HFF-Myc (cell line): ENCODE measurements around the gene RGSL1.

ENCODE experiments used
- DNase-seq: peaks from one replicate; pipeline ENCODE4 v3.0.0-alpha.2; 2011; ENCODE audit warnings: low read depth; ENCODE audit errors: extremely low read depth
- H3K4me3 ChIP-seq: replicated peaks from 2 replicates; pipeline ENCODE4 v1.5.1; 2011; ENCODE audit warnings: low read depth, mild to moderate bottlenecking, control low read depth, low read length
- CTCF ChIP-seq: IDR thresholded peaks from 2 replicates; pipeline ENCODE4 v1.5.1; 2012; ENCODE audit warnings: mild to moderate bottlenecking, low read depth, low read length, control low read depth; ENCODE audit errors: missing control alignments

RGSL1 gene

DNA sequence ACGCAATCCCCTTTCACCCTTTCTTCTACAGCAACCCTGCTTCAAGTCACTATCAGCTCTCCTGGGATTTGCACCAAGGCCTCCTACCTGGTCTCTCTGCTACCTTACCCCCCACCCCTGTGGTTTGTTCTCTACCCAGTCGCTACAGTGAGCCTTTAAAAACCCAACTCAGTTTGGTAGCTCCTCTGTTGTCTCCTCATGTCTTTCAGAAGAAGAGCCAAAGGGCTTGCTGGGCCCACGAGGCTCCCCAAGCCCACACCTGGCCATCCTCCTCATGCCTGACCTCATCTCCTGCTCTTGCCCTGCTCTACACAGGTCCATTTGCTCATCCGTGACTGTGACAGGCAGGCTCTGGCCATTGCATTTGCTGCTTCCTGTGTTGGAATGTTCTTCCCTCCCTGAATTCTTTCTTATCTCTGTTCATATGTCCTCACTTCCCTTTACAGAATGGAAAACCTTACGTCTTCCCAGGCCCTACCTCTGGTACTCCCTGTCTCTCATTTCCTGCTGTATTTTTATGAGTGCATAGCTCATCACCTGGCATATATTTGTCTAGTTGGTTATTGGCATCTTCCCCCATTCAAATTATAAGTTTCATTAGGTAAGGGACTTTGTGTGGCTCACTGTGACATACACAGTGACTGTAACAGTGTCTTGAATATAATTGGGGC is 150.9 kb downstream of the RGSL1 start:
- TF ChIP-seq CTCF: no peak
- H3K4me3 ChIP-seq: peak overlapping the region; percentile 78
- DNase-seq: no peak

- peak overlapping the region; percentile 78 for H3K4me3 ChIP-seq
- peak; percentile 67 for DNase-seq
- peak; percentile 66 for TF ChIP-seq CTCF
These were observed 151.5 kb downstream of the RGSL1 start for GRCh38 chr1:182601416-182601786.

DNA sequence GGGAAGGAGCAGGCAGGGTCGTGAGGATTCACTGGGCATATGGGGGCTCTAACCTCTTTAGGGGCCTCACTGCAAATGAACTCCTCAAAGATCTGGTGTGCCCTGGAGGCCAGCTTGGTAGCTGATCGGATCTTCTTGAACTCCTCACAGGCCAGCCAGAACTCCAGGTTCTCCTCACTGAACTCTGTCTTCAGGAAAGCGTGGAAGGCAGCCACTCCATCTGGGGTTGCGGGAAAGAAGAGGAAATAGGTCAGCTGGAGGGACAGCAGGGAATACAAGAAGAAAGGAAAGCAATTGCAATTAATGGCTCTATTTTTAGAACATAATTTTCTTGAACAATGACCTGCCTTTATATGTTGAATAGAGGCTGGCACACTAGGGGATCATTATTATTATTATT is 152.0 kb downstream of the RGSL1 start:
- no peak for TF ChIP-seq CTCF
- peak overlapping the region; percentile 78 for H3K4me3 ChIP-seq
- DNase-seq: no peak

- H3K4me3 ChIP-seq: peak overlapping the region; percentile 78
- no peak for TF ChIP-seq CTCF
- DNase-seq: no peak
These were observed 153.1 kb downstream of the RGSL1 start for GRCh38 chr1:182602935-182603645.

- DNase-seq: no peak
These were observed 153.8 kb downstream of the RGSL1 start for GRCh38 chr1:182603646-182604174.

More at GRCh38 chr1:182603646-182604174, 153.8 kb downstream of the RGSL1 start:
- peak overlapping the region; percentile 78 for H3K4me3 ChIP-seq
- TF ChIP-seq CTCF: no peak
